Tongue (tissue), 2 donors: ENCODE data around the gene TMEM140. TPM values are rescaled to one million over a fixed set of nuclear protein-coding genes. Genes with fewer than 3 reads are reported as not detected.

Experiments
- small RNA-seq: library from RNA; depleted of rRNA; stranded (forward); fragments of <200 nt; gene quantifications from one replicate; pipeline ENCODE3, GENCODE V24; 2014; ENCODE audit warnings: low replicate concordance
- total RNA-seq: library from RNA; depleted of rRNA; stranded (reverse); fragments of >200 nt; gene quantifications from one replicate; pipeline ENCODE4 v1.2.3, GENCODE V29; 2014

The TMEM140 gene
- total RNA-seq, 1 donor from 2014 or later: 4.0 TPM

Small RNA genes within 50 kb of the gene (small RNA-seq; reads per million reads assigned to genes)
- gene MIR6509: not detected

Other genes with a start within 250 kb of the TMEM140 start
- gene AGBL3, start 161.6 kb upstream of the TMEM140 start, total RNA-seq: 0.62 TPM
- 35.4 TPM for gene CYREN, start 22.6 kb downstream of the TMEM140 start, total RNA-seq
- 18.9 TPM for gene WDR91, start 63.5 kb downstream of the TMEM140 start, total RNA-seq
- not detected for gene STRA8, start 85.8 kb downstream of the TMEM140 start, total RNA-seq